Stimulated activated CD4-positive, alpha-beta T cell treated with anti-CD3 and anti-CD28 coated beads, Interleukin-4, amount 100 ng/mL, for 4 hours (primary cell): Measurements from ENCODE around the gene UBR4.
"Not testable (repeated sequence)": the region's sequence is repeated elsewhere in the genome, so short reads cannot be mapped to it uniquely, and the experiment has no call there.

ENCODE experiments used
- DNase-seq, 2 experiments: peaks; one replicate each; pipeline ENCODE4 v3.0.0-alpha.2; 2020

Gene UBR4

GRCh38 chr1:19219451-19219850 is 9.4 kb upstream of the UBR4 start:
- no peak for DNase-seq

DNA sequence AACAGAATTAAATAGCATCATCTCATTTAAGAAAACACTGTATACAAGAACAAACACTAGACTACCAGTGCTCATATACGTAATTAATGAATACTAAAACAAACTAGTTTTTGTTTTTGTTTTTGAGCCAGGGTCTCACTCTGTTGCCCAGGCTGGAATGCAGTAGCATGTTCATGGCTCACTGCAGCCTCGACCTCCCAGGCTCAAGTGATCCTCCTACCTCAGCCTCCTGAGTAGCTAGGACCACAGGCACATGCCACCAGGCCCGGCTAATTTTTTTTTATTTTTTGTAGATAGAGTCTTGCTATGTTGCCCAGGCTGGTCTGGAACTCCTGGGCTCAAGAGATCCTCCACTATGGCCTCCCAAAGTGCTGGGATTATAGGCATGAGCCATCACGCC is 6.5 kb upstream of the UBR4 start:
- DNase-seq = not testable (repeated sequence)

GRCh38 chr1:19213580-19213979 is 3.5 kb upstream of the UBR4 start:
- DNase-seq = no peak

DNA sequence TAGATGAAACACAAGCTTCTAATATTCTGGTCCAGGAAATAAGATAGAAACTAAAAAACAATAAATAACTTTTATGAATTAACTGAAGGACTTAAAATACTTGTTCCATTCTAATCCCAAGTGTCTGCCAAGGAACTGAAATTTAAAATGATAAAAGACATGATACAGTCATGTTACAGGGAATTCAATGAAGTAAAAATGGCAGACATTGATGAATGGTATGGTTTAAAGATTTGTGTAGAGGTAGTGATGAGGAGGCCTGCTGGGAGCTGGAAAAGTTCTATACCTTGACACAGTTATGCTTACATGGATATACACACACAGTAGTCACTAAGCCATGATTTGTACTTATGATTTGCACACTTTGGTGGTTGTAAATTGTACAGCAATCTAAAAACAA is 2.1 kb upstream of the UBR4 start:
- no peak for DNase-seq

- DNase-seq = no peak
Measured at GRCh38 chr1:19210772-19211549, 895 bp upstream of the UBR4 start.

- DNase-seq = peak; percentile 45 to 62
Measured at GRCh38 chr1:19209439-19209989, 552 bp downstream of the UBR4 start.

GRCh38 chr1:19208710-19209438 is 1.2 kb downstream of the UBR4 start:
- DNase-seq = no peak

DNA sequence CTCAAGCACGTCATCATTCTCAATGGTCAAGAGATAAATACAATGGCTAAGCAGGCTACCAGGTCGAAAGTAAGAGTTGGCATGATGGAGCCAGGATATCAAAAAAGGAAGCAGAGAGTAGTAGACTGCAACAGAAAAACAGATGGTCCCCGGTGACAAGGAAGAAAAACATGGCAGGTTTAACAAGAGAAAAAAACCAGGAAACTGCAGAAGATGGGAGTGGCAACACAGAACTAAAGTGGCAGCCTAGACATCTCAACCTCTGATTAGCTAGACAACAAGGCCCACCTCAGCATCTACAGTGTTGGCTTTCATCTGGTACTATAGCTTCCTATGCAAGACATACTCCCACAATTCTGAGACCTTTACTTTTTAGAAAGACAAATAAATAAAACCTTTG is 3.1 kb downstream of the UBR4 start:
- no peak for DNase-seq

DNA sequence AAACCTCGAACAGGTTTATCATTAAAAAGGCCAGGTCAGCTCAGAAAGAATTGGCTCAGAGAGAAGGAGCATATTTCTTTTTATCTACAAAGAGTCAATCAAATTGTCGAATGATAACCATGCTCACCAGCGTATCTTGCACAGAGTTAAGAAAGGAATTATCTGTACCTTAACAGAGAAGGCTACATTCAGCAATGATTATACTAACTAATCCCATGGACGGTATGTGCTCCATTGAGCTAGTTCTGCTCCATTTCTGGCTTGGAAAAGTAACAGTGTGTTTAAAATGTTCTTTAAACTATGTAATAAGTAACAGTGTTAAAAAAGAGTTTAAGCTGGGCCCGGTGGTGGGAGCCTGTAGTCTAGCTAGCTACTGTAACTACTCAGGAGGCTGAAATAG is 4.2 kb downstream of the UBR4 start:
- DNase-seq = no peak

DNA sequence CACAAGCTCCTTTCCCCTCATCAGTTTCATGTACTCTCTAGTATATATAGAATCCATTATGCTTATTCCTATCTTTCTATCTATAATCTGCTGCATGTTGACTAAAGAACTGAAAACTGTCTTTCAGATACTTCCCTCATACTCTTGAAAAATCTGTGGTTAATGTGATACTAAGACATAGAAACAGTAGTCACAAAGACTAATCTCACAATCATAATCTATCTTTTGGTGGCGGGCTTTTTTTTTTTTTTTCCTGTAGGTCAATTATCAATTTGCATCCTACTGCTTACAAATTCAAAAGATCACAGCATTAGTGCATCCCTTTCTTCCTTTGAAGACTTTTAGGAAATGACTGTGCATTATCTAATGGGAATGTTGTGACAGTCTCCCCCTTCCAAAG is 4.7 kb downstream of the UBR4 start:
- no peak for DNase-seq

DNA sequence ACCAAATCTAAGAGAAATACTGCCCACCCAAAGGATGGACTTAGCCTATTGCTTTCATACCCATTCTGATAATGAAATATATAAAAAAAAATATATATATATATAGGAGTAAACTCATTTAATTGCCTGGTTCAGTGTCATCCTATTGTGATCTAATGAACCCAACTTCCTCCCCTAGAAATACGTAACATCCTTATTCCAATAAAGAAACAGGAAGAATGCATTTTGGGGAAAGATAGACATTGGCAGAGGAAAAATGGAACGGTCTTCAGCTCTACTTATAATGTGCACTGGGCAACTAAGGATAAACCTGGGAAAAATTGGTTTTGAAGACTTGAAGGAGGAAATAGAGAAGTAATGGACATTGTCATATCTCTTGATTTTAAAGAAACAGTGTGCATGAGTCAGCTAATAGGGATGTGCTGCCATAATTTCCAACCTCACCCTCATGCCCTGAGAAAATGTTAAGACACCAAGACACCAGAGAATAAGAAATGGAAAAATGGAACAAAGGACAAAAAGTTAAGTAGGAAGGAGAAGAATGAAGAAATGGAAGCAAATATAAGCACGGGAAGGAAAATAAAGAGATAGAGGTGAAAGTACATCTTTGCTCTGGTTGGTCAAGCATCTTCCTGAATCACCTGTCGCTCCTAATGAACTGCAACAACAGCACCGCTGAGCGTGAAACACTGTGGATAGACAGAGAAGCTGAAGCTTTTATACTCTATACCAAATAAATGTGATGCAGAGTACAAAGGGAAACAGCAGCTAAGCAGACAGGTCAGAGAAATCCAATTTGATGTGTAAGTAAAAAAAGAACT is 5.4 kb downstream of the UBR4 start:
- no peak for DNase-seq

DNA sequence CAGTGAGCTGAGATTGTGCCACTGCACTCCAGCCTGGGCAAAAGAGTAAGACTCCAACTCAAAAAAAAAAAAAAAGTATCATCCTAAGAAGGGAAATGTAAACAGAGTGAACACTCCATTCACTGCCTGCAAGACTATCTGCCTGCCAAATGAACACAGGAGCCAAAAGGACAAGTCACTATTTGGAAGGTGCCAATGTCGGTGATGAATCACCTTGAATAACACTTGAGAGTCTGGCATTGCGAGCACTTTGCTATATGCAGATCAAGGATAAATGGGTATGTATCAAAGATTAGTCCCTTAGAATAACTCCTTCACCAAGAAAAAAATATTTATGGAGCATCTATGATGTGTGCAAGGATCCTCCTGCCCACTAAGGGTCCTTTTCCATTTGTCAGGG is 6.6 kb downstream of the UBR4 start:
- no peak for DNase-seq

- no peak for DNase-seq
Measured at GRCh38 chr1:19202396-19202795, 7.7 kb downstream of the UBR4 start.

DNA sequence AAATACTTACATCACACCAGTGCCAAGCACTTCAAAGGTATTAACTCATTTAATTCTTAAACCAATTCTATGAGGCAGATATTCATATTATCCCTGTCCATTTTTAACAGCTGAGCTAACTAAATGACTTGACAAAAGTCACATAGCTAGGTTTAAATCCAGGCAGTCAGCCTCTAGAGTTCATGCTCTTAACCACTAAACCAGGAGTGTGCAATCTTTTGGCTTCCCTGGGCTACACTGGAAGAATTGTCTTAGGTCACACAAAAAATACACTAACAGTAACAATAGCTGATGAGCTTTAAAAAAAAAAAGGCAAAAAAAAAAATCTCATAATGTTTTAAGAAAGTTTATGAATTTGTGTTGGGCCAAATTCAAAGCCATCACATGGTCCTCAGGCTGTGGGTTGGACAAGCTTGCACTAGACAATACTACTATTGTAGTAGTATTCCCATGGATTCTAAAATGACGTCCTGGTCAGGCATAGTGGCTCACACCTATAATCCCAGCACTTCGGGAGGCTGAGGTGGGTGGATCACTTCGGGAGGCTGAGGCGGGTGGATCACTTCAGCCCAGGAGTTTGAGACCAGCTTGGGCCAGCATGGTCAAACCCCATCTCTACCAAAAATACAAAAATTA is 10.0 kb downstream of the UBR4 start:
- DNase-seq = no peak

- no peak for DNase-seq
Measured at GRCh38 chr1:19199329-19199968, 10.6 kb downstream of the UBR4 start.

DNA sequence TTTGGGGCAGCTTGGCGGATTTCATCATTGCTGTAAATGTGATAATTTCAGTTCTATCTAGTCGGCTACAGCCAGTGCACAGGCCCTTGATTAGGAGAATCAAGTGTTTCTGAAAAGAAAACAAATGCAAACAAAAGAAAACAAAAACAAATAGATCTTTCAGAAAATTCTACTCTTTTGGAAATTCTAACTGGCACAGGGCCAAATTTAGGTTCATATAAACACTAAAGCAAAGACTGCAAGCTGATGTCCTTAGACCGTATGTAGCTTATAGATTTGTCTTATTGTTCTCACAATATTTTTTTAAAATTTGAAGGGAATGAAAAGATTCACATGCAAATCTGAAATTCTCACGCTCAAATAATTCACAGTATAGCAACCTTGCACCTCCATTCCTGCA is 11.2 kb downstream of the UBR4 start:
- no peak for DNase-seq

DNA sequence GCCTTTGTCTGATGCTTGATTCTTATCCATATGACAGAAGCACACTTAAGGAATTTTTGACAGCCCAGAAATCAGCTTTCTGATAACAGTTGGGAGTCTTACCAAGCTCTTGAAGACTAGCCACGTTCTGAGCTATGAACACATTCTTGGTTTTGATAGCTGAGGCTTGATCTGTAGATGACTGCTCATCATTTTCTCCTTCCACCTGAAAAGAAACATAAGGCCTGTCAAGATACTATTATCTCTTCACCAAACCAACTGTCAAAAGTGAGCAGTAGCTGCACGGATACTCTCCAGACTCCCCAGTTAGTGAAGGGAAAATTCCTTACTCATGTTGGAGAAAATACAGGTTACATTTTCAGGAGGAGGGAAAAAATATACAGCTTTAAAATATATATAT is 12.2 kb downstream of the UBR4 start:
- no peak for DNase-seq

DNA sequence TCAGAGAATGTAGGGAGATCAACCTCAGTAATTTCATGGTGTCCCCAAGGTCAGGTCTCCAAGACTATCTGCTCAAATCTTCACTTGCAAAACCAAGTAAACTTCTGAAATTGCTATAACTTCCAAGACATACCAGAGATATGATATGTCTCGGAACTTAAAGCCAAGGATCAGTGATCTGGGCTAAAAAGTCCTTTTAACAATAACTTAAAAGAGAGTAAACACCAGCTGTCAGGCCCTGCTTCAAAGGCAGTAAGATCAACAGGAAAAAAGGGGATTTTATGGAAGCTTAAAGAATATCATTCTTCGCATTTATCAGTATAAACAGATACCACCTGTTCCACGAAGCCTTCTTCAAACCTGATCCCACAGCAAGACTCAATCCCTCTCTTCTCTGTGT is 13.7 kb downstream of the UBR4 start:
- no peak for DNase-seq

DNA sequence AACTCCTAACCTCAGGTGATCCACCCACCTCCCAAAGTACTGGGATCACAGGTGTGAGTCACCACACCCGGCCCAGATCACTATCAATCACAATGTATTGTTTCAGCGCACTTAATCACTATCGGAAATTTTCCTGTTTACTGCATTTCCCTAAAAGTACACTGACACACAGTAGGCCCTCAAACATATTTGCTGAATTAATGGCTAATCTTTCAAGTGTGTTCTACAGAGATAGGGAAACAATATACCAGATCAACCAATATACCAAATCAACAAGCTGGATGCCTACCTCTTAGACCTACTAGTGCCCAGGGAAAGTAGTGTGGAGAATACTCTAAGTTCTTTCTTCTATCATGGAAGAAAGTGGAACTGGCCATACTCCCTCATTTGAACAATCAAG is 17.1 kb downstream of the UBR4 start:
- DNase-seq = no peak

DNA sequence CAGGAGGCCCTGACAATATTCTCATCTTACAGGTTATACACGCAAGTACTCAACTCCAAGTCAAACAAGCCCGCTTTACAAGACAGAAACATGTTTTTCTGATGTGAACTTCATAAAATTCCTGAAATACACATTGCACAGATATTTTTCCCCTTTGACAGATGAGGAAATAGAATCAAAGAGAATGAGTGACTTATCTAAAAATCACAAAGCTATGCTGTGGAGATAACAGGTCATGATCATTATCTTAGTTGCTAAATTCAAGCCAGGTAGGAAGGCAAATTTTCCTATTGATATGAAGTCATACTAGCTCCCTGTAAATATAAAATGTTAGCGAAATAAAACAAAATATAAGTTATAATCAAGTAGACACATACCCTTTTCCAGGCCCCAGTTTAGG is 18.3 kb downstream of the UBR4 start:
- no peak for DNase-seq

- no peak for DNase-seq
Measured at GRCh38 chr1:19190468-19190867, 19.6 kb downstream of the UBR4 start.

GRCh38 chr1:19189270-19189669 is 20.8 kb downstream of the UBR4 start:
- DNase-seq = no peak
